H1 (cell line): ENCODE results near the gene SS18. TPM values are rescaled to one million over a fixed set of nuclear protein-coding genes. Genes with fewer than 3 reads are reported as not detected.

Experiments used
- CTCF ChIA-PET: fragments of 300-600 bp; sonication (Branson Sonifier 250); formaldehyde crosslinking; loops from one replicate; lab custom pipeline; 2021; ENCODE audit not compliant: partially characterized antibody; lab: Charles Lee
- POLR2A ChIA-PET: fragments of 300-600 bp; sonication (Branson Sonifier 250); formaldehyde crosslinking; loops from one replicate; lab custom pipeline; 2021; ENCODE audit warnings: inconsistent platforms; ENCODE audit not compliant: partially characterized antibody; lab: Charles Lee
- DNase-seq, 2 experiments: peaks; one replicate each; pipeline versions ENCODE4 v3.0.0 to v3.0.0-alpha.2; 2010 to 2022; ENCODE audit warnings: low spot score in 2 of 2, low read depth in 1 of 2, mixed read lengths in 1 of 2
- FAIRE-seq: peaks from 2 replicates; lab custom pipeline; 2011; peaks lifted over from hg19 to GRCh38; lab: Jason Lieb, UNC
- H2AFZ ChIP-seq: 2 replicates; pipeline ENCODE4 v1.8.1; 2012; ENCODE audit warnings: low read length, inconsistent platforms
- H2AK5ac ChIP-seq: 2 replicates; pipeline ENCODE4 v1.6.1; 2013; ENCODE audit warnings: low read depth, low read length
- H2BK120ac ChIP-seq: replicated peaks from 2 replicates; pipeline ENCODE3; 2013; ENCODE audit warnings: low read depth, low read length, inconsistent platforms
- H2BK12ac ChIP-seq: 2 replicates; pipeline ENCODE4 v1.6.1; 2013; ENCODE audit warnings: low read depth, low read length
- H2BK15ac ChIP-seq: 2 replicates; pipeline ENCODE4 v1.6.1; 2013; ENCODE audit warnings: low read length
- H2BK20ac ChIP-seq: 2 replicates; pipeline ENCODE4 v1.6.1; 2013; ENCODE audit warnings: low read length
- H2BK5ac ChIP-seq: 2 replicates; pipeline ENCODE4 v1.6.1; 2013; ENCODE audit warnings: low read depth, low read length
- H3K14ac ChIP-seq: 2 replicates; pipeline ENCODE4 v1.6.1; 2013; ENCODE audit warnings: inconsistent platforms; ENCODE audit not compliant: insufficient read length
- H3K18ac ChIP-seq: 2 replicates; pipeline ENCODE4 v1.6.1; 2013; ENCODE audit warnings: low read length; ENCODE audit errors: extremely low read depth
- H3K23ac ChIP-seq: 2 replicates; pipeline ENCODE4 v1.6.1; 2013; ENCODE audit warnings: inconsistent platforms; ENCODE audit not compliant: insufficient read length
- H3K23me2 ChIP-seq: 2 replicates; pipeline ENCODE4 v1.6.1; 2013; ENCODE audit warnings: low read depth, low read length
- H3K27ac ChIP-seq: 2 replicates; pipeline ENCODE4 v1.6.1; 2011; ENCODE audit warnings: low read depth, low read length, inconsistent platforms
- H3K27me3 ChIP-seq, 4 experiments: replicated peaks in 1 of 4; 1 replicate in 1 of 4; 2 replicates in 3 of 4; pipeline versions ENCODE4 v1.6.1 to v1.8.1; 2011 to 2013; ENCODE audit warnings: low read length in 3 of 4, mild to moderate bottlenecking in 3 of 4, inconsistent platforms in 2 of 4, mixed read lengths in 2 of 4, moderate library complexity in 1 of 4; ENCODE audit not compliant: control insufficient read depth in 3 of 4, insufficient read depth in 3 of 4; ENCODE audit errors: extremely low read depth in 1 of 4
- H3K36me3 ChIP-seq, 4 experiments: 2 replicates each; pipeline versions ENCODE4 v1.6.1 to v1.8.1; 2011 to 2013; ENCODE audit warnings: mild to moderate bottlenecking in 4 of 4, low read length in 3 of 4, moderate library complexity in 2 of 4, control low read depth in 1 of 4, inconsistent platforms in 1 of 4; ENCODE audit not compliant: insufficient read depth in 4 of 4, control insufficient read depth in 2 of 4
- H3K4ac ChIP-seq: replicated peaks from 2 replicates; pipeline ENCODE3; 2013; ENCODE audit warnings: low read length, low read depth, mixed read lengths, inconsistent platforms; ENCODE audit not compliant: insufficient read length
- H3K4me1 ChIP-seq, 4 experiments: replicated peaks in 1 of 4; 1 replicate in 1 of 4; 2 replicates in 3 of 4; pipeline versions ENCODE4 v1.6.1 to v1.8.1; 2011 to 2013; ENCODE audit warnings: low read length in 3 of 4, inconsistent platforms in 2 of 4, mixed read lengths in 1 of 4; ENCODE audit not compliant: insufficient read depth in 4 of 4, control insufficient read depth in 3 of 4
- H3K4me2 ChIP-seq, 2 experiments: 2 replicates each; pipeline versions ENCODE4 v1.6.1 to v1.8.1; 2011 to 2013; ENCODE audit warnings: low read depth in 2 of 2, low read length in 2 of 2, control low read depth in 1 of 2, inconsistent platforms in 1 of 2, mild to moderate bottlenecking in 1 of 2; ENCODE audit not compliant: insufficient read depth in 1 of 2
- H3K4me3 ChIP-seq, 4 experiments: fragments of 200-600, 300-600 bp in 1 of 4; sonication (generic), shearing (Covaris generic), sonication (Bioruptor Twin) in 1 of 4; 2 replicates each; pipeline versions ENCODE4 v1.5.1 to v1.8.1; 2011 to 2016; ENCODE audit warnings: low read length in 4 of 4, low read depth in 3 of 4, control low read depth in 2 of 4, inconsistent platforms in 2 of 4, mild to moderate bottlenecking in 2 of 4, mixed read lengths in 1 of 4, moderate library complexity in 1 of 4; ENCODE audit not compliant: insufficient read depth in 2 of 4; ENCODE audit errors: extremely low read depth in 1 of 4
- H3K56ac ChIP-seq: replicated peaks from 2 replicates; pipeline ENCODE3; 2013; ENCODE audit warnings: low read depth, mild to moderate bottlenecking, mixed read lengths, low read length, inconsistent platforms; ENCODE audit not compliant: insufficient read length
- H3K79me1 ChIP-seq: 2 replicates; pipeline ENCODE4 v1.6.1; 2013; ENCODE audit warnings: low read depth, low read length, control low read depth
- H3K79me2 ChIP-seq, 2 experiments: 2 replicates each; pipeline versions ENCODE4 v1.6.1 to v1.8.1; 2012 to 2013; ENCODE audit warnings: low read length in 2 of 2, mild to moderate bottlenecking in 2 of 2, inconsistent platforms in 1 of 2; ENCODE audit not compliant: insufficient read depth in 2 of 2, control insufficient read depth in 1 of 2
- H3K9ac ChIP-seq, 4 experiments: replicated peaks in 1 of 4; 1 replicate in 1 of 4; 2 replicates in 3 of 4; pipeline versions ENCODE4 v1.6.1 to v1.8.1; 2011 to 2013; ENCODE audit warnings: low read depth in 3 of 4, low read length in 3 of 4, control low read depth in 2 of 4, mild to moderate bottlenecking in 2 of 4, moderate library complexity in 2 of 4, inconsistent platforms in 1 of 4; ENCODE audit errors: extremely low read depth in 1 of 4
- H3K9me3 ChIP-seq, 2 experiments: 2 replicates each; pipeline versions ENCODE4 v1.6.1 to v1.8.1; 2012 to 2013; ENCODE audit warnings: mild to moderate bottlenecking in 2 of 2, moderate library complexity in 2 of 2, control low read depth in 1 of 2, inconsistent platforms in 1 of 2, low read depth in 1 of 2, low read length in 1 of 2, mixed read lengths in 1 of 2; ENCODE audit not compliant: insufficient read depth in 2 of 2
- H4K20me1 ChIP-seq, 2 experiments: replicated peaks in 1 of 2; 2 replicates each; pipeline versions ENCODE3 to v1.8.1; 2011 to 2013; ENCODE audit warnings: inconsistent platforms in 2 of 2, low read length in 2 of 2, mild to moderate bottlenecking in 1 of 2; ENCODE audit not compliant: insufficient read depth in 2 of 2, control insufficient read depth in 1 of 2
- H4K5ac ChIP-seq: 2 replicates; pipeline ENCODE4 v1.6.1; 2013; ENCODE audit warnings: low read length, low read depth, mixed read lengths, inconsistent platforms; ENCODE audit not compliant: insufficient read length
- H4K8ac ChIP-seq: 2 replicates; pipeline ENCODE4 v1.8.0; 2013; ENCODE audit warnings: mild to moderate bottlenecking, moderate library complexity, low read length, inconsistent platforms; ENCODE audit not compliant: insufficient read depth; ENCODE audit errors: extremely low read depth
- H4K91ac ChIP-seq: replicated peaks from 2 replicates; pipeline ENCODE3; 2013; ENCODE audit warnings: low read length, mixed read lengths, inconsistent platforms; ENCODE audit not compliant: insufficient read length
- BACH1 ChIP-seq: IDR thresholded peaks from 2 replicates; pipeline ENCODE4 v1.6.1; 2012; ENCODE audit warnings: low read length, improper control_type of control experiment
- CBX5 ChIP-seq: fragments of 300-800, 300-1000 bp; sonication (generic); IDR thresholded peaks from 2 replicates; pipeline ENCODE4 v1.7.1; 2016; ENCODE audit warnings: antibody characterized with exemption, low read length, low read depth
- CHD2 ChIP-seq: IDR thresholded peaks from 2 replicates; pipeline ENCODE4 v1.6.1; 2012; ENCODE audit warnings: low read length, improper control_type of control experiment
- CTBP2 ChIP-seq: IDR thresholded peaks from 2 replicates; pipeline ENCODE4 v1.7.0; 2011; ENCODE audit warnings: borderline replicate concordance, mild to moderate bottlenecking, moderate library complexity, mixed read lengths, low read length; ENCODE audit not compliant: insufficient read depth, insufficient read length
- FOSL1 ChIP-seq: IDR thresholded peaks from 2 replicates; pipeline ENCODE4 v1.6.1; 2011; ENCODE audit warnings: mild to moderate bottlenecking, low read depth, low read length, moderate library complexity; ENCODE audit not compliant: insufficient read depth
- KDM4A ChIP-seq: IDR thresholded peaks from one replicate; pipeline ENCODE4 v1.7.1; 2012; ENCODE audit warnings: low read depth, mild to moderate bottlenecking, moderate library complexity, low read length, inconsistent platforms; ENCODE audit not compliant: severe bottlenecking
- POLR2A ChIP-seq, 2 experiments: IDR thresholded peaks; 1 replicate in 1 of 2; 2 replicates in 1 of 2; pipeline ENCODE4 v1.6.1; 2011; ENCODE audit warnings: low read depth in 2 of 2, low read length in 2 of 2, mild to moderate bottlenecking in 2 of 2; ENCODE audit errors: control extremely low read depth in 1 of 2
- RXRA ChIP-seq: IDR thresholded peaks from 2 replicates; pipeline ENCODE4 v1.6.1; 2011; ENCODE audit warnings: low read depth, mild to moderate bottlenecking, low read length, moderate library complexity; ENCODE audit not compliant: insufficient read depth
- SP4 ChIP-seq: IDR thresholded peaks from 2 replicates; pipeline ENCODE4 v1.6.1; 2012; ENCODE audit warnings: low read length, inconsistent platforms
- TAF1 ChIP-seq: IDR thresholded peaks from 2 replicates; pipeline ENCODE4 v1.6.1; 2011; ENCODE audit warnings: mild to moderate bottlenecking, low read depth, low read length
- TCF12 ChIP-seq: IDR thresholded peaks from 2 replicates; pipeline ENCODE4 v1.6.1; 2011; ENCODE audit warnings: low read depth, mild to moderate bottlenecking, low read length
- WGBS, 2 experiments: shearing (Covaris generic) in 1 of 2; methylation state at CpG; one replicate each; pipeline versions ENCODE4 v1.1.6 to v1.1.7; 2013 to 2015; ENCODE audit warnings: low lambda C conversion rate in 2 of 2, mixed read lengths in 2 of 2, inconsistent platforms in 1 of 2, low coverage in 1 of 2, missing lambda C conversion rate in 1 of 2; ENCODE audit not compliant: insufficient replicate concordance in 2 of 2, insufficient coverage in 1 of 2, insufficient read length in 1 of 2; ENCODE audit errors: extremely low coverage in 1 of 2, missing lambda C conversion rate in 1 of 2; 5-methylcytosine and 5-hydroxymethylcytosine counted together
- polyA plus RNA-seq, 7 experiments: library from polyadenylated mRNA; depleted of rRNA in 3 of 7; stranded (reverse) in 5 of 7; unstranded in 2 of 7; fragments of >200 nt in 5 of 7; fragments of 200-250 nt in 2 of 7; gene quantifications; 1 replicate in 5 of 7; 2 replicates in 1 of 7; 4 replicates in 1 of 7; pipeline versions ENCODE4 v1.2.1 to v1.2.3, GENCODE V29; 2011 to 2013; ENCODE audit warnings: missing spikeins in 2 of 7, mixed read lengths in 2 of 7
- total RNA-seq: library from RNA; stranded (reverse); fragmentation: NEBNext Ultra II Directional; extraction: Animal tissue kit (Norgen Biotek cat#: 25700); gene quantifications from 2 replicates; pipeline ENCODE4 v1.2.1, GENCODE V29; 2021
- TF ChIP-seq, protein P1 (sequence below): IDR thresholded peaks from 2 replicates; pipeline ENCODE4 v1.6.1; 2011; ENCODE audit warnings: low read length, improper control_type of control experiment
- TF ChIP-seq, protein P2 (sequence below): IDR thresholded peaks from 2 replicates; pipeline ENCODE4 v1.6.1; 2011; ENCODE audit warnings: low read depth, mild to moderate bottlenecking, low read length; ENCODE audit not compliant: insufficient read depth

SS18 gene
- total and polyA plus RNA-seq, 2 of the 8 experiments (the other 6 are each of a cell fraction or from before 2014, with no cell fraction given): 83.5 to 106 TPM

DNA sequence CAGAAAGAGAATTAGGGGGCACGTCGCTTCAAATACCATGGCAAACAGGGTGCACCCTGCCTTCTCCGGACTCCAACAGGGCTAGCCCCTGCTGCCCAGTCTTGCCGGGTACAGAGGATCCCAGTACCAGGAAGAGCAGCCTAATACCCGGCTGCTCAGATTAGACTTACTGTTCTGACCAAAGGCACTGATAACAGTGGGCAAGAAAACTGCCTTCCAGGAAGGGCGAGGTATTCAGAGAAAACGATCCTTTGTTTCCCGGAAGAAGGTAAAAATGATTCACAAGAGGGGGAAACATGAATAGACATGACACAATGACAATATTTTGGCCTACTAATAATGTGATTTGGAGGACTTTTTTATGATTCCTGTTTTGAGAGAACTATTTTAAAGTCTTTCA, 99.9 kb downstream of the SS18 start:
- Histone ChIP-seq H2BK20ac (no peak overlapping the region), H3K23me2 (no peaks in the 10 kb centered on the region), H3K79me1 (no peaks in the 10 kb centered on the region), H2BK12ac (no peak overlapping the region), H3K27ac (no peak overlapping the region), H3K4me2 (no peak overlapping the region), H2AFZ (0 out of 2 replicates have a peak overlapping the region, but pooled peaks have one; percentile 2), H3K27me3 (no peaks in the 10 kb centered on the region), H3K18ac (no peak overlapping the region), H3K9ac (no peak overlapping the region), H3K4me1 (peaks cover 0 to 8% (median 1%) of the 10 kb centered on the region in 4 experiments; a peak in 2 of 7 replicates), H2BK15ac (no peak overlapping the region), H3K36me3 (no peaks in the 10 kb centered on the region), H3K79me2 (no peaks in the 10 kb centered on the region), H3K14ac (no peak overlapping the region), H3K4me3 (no peak overlapping the region), H3K4ac (no peak overlapping the region), H2BK5ac (no peak overlapping the region), H3K9me3 (peaks cover 0 to 4% of the 10 kb centered on the region in 2 experiments; a peak in 1 of 4 replicates), H2AK5ac (no peak overlapping the region), H4K8ac (no peak overlapping the region), H3K56ac (no peak overlapping the region), H3K23ac (no peak overlapping the region), H4K91ac (no peak overlapping the region), H4K5ac (no peak overlapping the region), H2BK120ac (no peak overlapping the region), H4K20me1 (no peaks in the 10 kb centered on the region)
- no peak for DNase-seq
- WGBS, 2 experiments: 93% methylated on average over 8 of the region's 8 CpGs; no CpG with 5 or more reads in 1 of the 2 experiments
- TF ChIP-seq CHD2: no peak
- no peak for TF ChIP-seq KDM4A
- TF ChIP-seq TAF1: no peak
- TF ChIP-seq BACH1: no peak
- TF ChIP-seq POLR2A (IDR thresholded peaks at IDR 0.05; ENCODE audit: control extremely low read depth in 1 of 2, low read depth in 2 of 2, low read length in 2 of 2): no peak
- TF ChIP-seq FOSL1: no peak
- no peak for TF ChIP-seq TCF12
- TF ChIP-seq, protein P1, sequence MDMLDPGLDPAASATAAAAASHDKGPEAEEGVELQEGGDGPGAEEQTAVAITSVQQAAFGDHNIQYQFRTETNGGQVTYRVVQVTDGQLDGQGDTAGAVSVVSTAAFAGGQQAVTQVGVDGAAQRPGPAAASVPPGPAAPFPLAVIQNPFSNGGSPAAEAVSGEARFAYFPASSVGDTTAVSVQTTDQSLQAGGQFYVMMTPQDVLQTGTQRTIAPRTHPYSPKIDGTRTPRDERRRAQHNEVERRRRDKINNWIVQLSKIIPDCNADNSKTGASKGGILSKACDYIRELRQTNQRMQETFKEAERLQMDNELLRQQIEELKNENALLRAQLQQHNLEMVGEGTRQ: no peak
- TF ChIP-seq, protein P2, sequence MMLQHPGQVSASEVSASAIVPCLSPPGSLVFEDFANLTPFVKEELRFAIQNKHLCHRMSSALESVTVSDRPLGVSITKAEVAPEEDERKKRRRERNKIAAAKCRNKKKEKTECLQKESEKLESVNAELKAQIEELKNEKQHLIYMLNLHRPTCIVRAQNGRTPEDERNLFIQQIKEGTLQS: no peak
- TF ChIP-seq CBX5: no peak
- TF ChIP-seq RXRA: no peak
- TF ChIP-seq SP4: no peak
- TF ChIP-seq CTBP2: no peak
- POLR2A ChIA-PET: no interaction called here
- FAIRE-seq: no peak
- CTCF ChIA-PET: interaction anchor here (1.3 kb wide), 1 partner anchor 12 kb away, joined by 3 read pairs; no protein-coding TSS in a partner anchor
